H1 (cell line): Measurements from ENCODE around the gene VSIR.

Source experiments
- BCL11A ChIP-seq, 2 experiments: IDR thresholded peaks; one replicate each; pipeline ENCODE4 v1.6.1; 2011; ENCODE audit warnings: low read depth in 2 of 2, low read length in 2 of 2, mild to moderate bottlenecking in 2 of 2
- CHD1 ChIP-seq: IDR thresholded peaks from 2 replicates; pipeline ENCODE4 v1.6.1; 2012; ENCODE audit warnings: low read depth, low read length, improper control_type of control experiment
- CHD7 ChIP-seq: fragments of 300-600 bp; sonication (generic); IDR thresholded peaks from 2 replicates; pipeline ENCODE4 v1.7.1; 2012; ENCODE audit warnings: low read length, moderate library complexity, mild to moderate bottlenecking, inconsistent platforms; ENCODE audit not compliant: insufficient replicate concordance
- CTCF ChIP-seq, 3 experiments: IDR thresholded peaks; 1 replicate in 2 of 3; 2 replicates in 1 of 3; pipeline versions ENCODE4 v1.5.1 to v1.6.1; 2011; ENCODE audit warnings: low read length in 3 of 3, mild to moderate bottlenecking in 3 of 3, inconsistent platforms in 2 of 3, low read depth in 1 of 3, moderate library complexity in 1 of 3; ENCODE audit not compliant: insufficient read depth in 1 of 3; ENCODE audit errors: control extremely low read depth in 1 of 3
- E2F6 ChIP-seq: IDR thresholded peaks from 2 replicates; pipeline ENCODE4 v1.6.1; 2012; ENCODE audit warnings: inconsistent platforms
- EP300 ChIP-seq, 2 experiments: IDR thresholded peaks; 1 replicate in 1 of 2; 2 replicates in 1 of 2; pipeline ENCODE4 v1.6.1; 2011 to 2012; ENCODE audit warnings: low read depth in 2 of 2, low read length in 2 of 2, mild to moderate bottlenecking in 2 of 2, borderline replicate concordance in 1 of 2, inconsistent platforms in 1 of 2, moderate library complexity in 1 of 2
- FOSL1 ChIP-seq: IDR thresholded peaks from 2 replicates; pipeline ENCODE4 v1.6.1; 2011; ENCODE audit warnings: mild to moderate bottlenecking, low read depth, low read length, moderate library complexity; ENCODE audit not compliant: insufficient read depth
- POLR2A ChIP-seq, 2 experiments: IDR thresholded peaks; 1 replicate in 1 of 2; 2 replicates in 1 of 2; pipeline ENCODE4 v1.6.1; 2011; ENCODE audit warnings: low read depth in 2 of 2, low read length in 2 of 2, mild to moderate bottlenecking in 2 of 2; ENCODE audit errors: control extremely low read depth in 1 of 2
- POLR2AphosphoS5 ChIP-seq: IDR thresholded peaks from 2 replicates; pipeline ENCODE4 v1.6.1; 2011; ENCODE audit warnings: low read depth, low read length
- RNF2 ChIP-seq: fragments of 200-900, 300-1000 bp; sonication (generic); IDR thresholded peaks from 2 replicates; pipeline ENCODE4 v1.7.1; 2016; ENCODE audit warnings: borderline replicate concordance, low read depth, mild to moderate bottlenecking, antibody characterized with exemption, low read length; ENCODE audit not compliant: poor library complexity, severe bottlenecking; ENCODE audit errors: missing control alignments
- SRF ChIP-seq: IDR thresholded peaks from 2 replicates; pipeline ENCODE4 v1.6.1; 2011; ENCODE audit warnings: mild to moderate bottlenecking, low read depth, low read length, moderate library complexity
- USF2 ChIP-seq: IDR thresholded peaks from 2 replicates; pipeline ENCODE4 v1.6.1; 2011; ENCODE audit warnings: low read length, improper control_type of control experiment
- TF ChIP-seq, protein P1 (sequence below): IDR thresholded peaks from 2 replicates; pipeline ENCODE4 v1.6.1; 2012; ENCODE audit warnings: inconsistent platforms

- TF ChIP-seq CTCF (IDR thresholded peaks at IDR 0.05; ENCODE audit: control extremely low read depth in 1 of 3, insufficient read depth in 1 of 3, low read depth in 1 of 3, low read length in 3 of 3) (no peak), EP300 (IDR thresholded peaks at IDR 0.05; ENCODE audit: borderline replicate concordance in 1 of 2, low read depth in 2 of 2, low read length in 2 of 2) (no peak), CHD7 (no peak), SRF (no peak), RNF2 (no peak), POLR2A (IDR thresholded peaks at IDR 0.05; ENCODE audit: control extremely low read depth in 1 of 2, low read depth in 2 of 2, low read length in 2 of 2) (no peak), USF2 (no peak), POLR2AphosphoS5 (no peak), CHD1 (no peak), E2F6 (no peak), FOSL1 (no peak), BCL11A (IDR thresholded peaks at IDR 0.05; ENCODE audit: low read depth in 2 of 2, low read length in 2 of 2) (no peak)
- TF ChIP-seq, protein P1, sequence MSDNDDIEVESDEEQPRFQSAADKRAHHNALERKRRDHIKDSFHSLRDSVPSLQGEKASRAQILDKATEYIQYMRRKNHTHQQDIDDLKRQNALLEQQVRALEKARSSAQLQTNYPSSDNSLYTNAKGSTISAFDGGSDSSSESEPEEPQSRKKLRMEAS: no peak
These were observed 35.5 kb downstream of the VSIR start for GRCh38 chr10:71737834-71738197.
